K562 (cell line): ENCODE data around the gene ZNF687. TPM values are rescaled to one million over a fixed set of nuclear protein-coding genes. Genes with fewer than 3 reads are reported as not detected.

ENCODE experiments used
- ADNP ChIP-seq: fragments of 200-800 bp; sonication (Bioruptor generic); IDR thresholded peaks from 2 replicates; pipeline ENCODE4 v1.6.1; 2016; ENCODE audit warnings: missing genetic modification characterization, missing compliant biosample characterization
- ARHGAP35 ChIP-seq: fragments of 450-650 bp; IDR thresholded peaks from 2 replicates; pipeline ENCODE4 v1.6.1; 2018; ENCODE audit not compliant: partially characterized antibody
- E2F6 ChIP-seq, 2 experiments: IDR thresholded peaks; 2 replicates each; pipeline ENCODE4 v1.6.1; 2011; ENCODE audit warnings: borderline replicate concordance in 1 of 2, control low read depth in 1 of 2, low read depth in 1 of 2, low read length in 1 of 2, mild to moderate bottlenecking in 1 of 2, mixed read lengths in 1 of 2, moderate library complexity in 1 of 2; ENCODE audit not compliant: insufficient read depth in 1 of 2, insufficient read length in 1 of 2, poor library complexity in 1 of 2, severe bottlenecking in 1 of 2; ENCODE audit errors: extremely low read depth in 1 of 2
- EP400 ChIP-seq: fragments of 450-650 bp; IDR thresholded peaks from 2 replicates; pipeline ENCODE4 v1.6.1; 2017; ENCODE audit warnings: antibody characterized with exemption, mild to moderate bottlenecking, moderate library complexity
- ETV1 ChIP-seq: fragments of 450-650 bp; conservative IDR thresholded peaks from 2 replicates; pipeline ENCODE4 v1.6.1; 2016; ENCODE audit warnings: missing genetic modification characterization, control low read depth, low read depth, missing compliant biosample characterization
- HCFC1 ChIP-seq: IDR thresholded peaks from 2 replicates; pipeline ENCODE4 v1.6.1; 2012; ENCODE audit warnings: low read depth, low read length, improper control_type of control experiment
- HNRNPLL ChIP-seq: fragments of 200-400 bp; formaldehyde crosslinking; IDR thresholded peaks from 2 replicates; pipeline ENCODE4 v1.6.1; 2017; ENCODE audit warnings: low read length, low read depth, mild to moderate bottlenecking; ENCODE audit not compliant: poor library complexity, severe bottlenecking
- KDM4B ChIP-seq, 2 experiments: fragments of 450-650 bp in 1 of 2; sonication (generic) in 1 of 2; IDR thresholded peaks; 2 replicates each; pipeline ENCODE4 v1.6.1; 2016 to 2017; ENCODE audit warnings: borderline replicate concordance in 2 of 2, antibody characterized with exemption in 1 of 2, low read depth in 1 of 2, mild to moderate bottlenecking in 1 of 2
- MLX ChIP-seq, 2 experiments: fragments of 450-650 bp in 1 of 2; sonication (generic) in 1 of 2; formaldehyde crosslinking; conservative IDR thresholded peaks; 2 replicates each; pipeline versions ENCODE4 v1.4.0 to v1.8.1; 2020 to 2022; ENCODE audit warnings: mild to moderate bottlenecking in 1 of 2, missing genetic modification reagents in 1 of 2
- MTF1 ChIP-seq: fragments of 250-450 bp; sonication (Bioruptor Pico); IDR thresholded peaks from 2 replicates; pipeline ENCODE4 v1.9.0; 2021; ENCODE audit warnings: moderate library complexity, mild to moderate bottlenecking, inconsistent platforms, borderline replicate concordance
- SMAD1 ChIP-seq: fragments of 150-350 bp; IDR thresholded peaks from 2 replicates; pipeline ENCODE4 v1.6.1; 2014; ENCODE audit warnings: low read length, low read depth; ENCODE audit not compliant: partially characterized antibody
- SRSF7 ChIP-seq: fragments of 200-400 bp; formaldehyde crosslinking; optimal IDR thresholded peaks from 2 replicates; pipeline ENCODE3; 2017; ENCODE audit warnings: mild to moderate bottlenecking, low read depth, low read length
- TOE1 ChIP-seq, 2 experiments: fragments of 450-650 bp in 1 of 2; sonication (generic) in 1 of 2; formaldehyde crosslinking in 1 of 2; IDR thresholded peaks; 2 replicates each; pipeline versions ENCODE4 v1.7.1 to v1.8.0; 2016 to 2022; ENCODE audit warnings: borderline replicate concordance in 2 of 2, mild to moderate bottlenecking in 2 of 2, antibody characterized with exemption in 1 of 2, inconsistent platforms in 1 of 2, low read depth in 1 of 2, missing genetic modification reagents in 1 of 2, moderate library complexity in 1 of 2
- ZBTB43 ChIP-seq: sonication (generic); formaldehyde crosslinking; IDR thresholded peaks from 2 replicates; pipeline ENCODE4 v1.8.0; 2023; ENCODE audit warnings: mild to moderate bottlenecking, missing genetic modification reagents
- ZBTB9 ChIP-seq: fragments of 450-650 bp; formaldehyde crosslinking; IDR thresholded peaks from 2 replicates; pipeline ENCODE4 v1.4.0; 2020; ENCODE audit warnings: mild to moderate bottlenecking, moderate library complexity
- ZFP1 ChIP-seq: fragments of 450-650 bp; formaldehyde crosslinking; IDR thresholded peaks from 2 replicates; pipeline ENCODE4 v1.4.0; 2020; ENCODE audit warnings: mild to moderate bottlenecking, mixed read lengths
- ZNF263 ChIP-seq: sonication (generic); formaldehyde crosslinking; IDR thresholded peaks from 2 replicates; pipeline ENCODE4 v1.8.0; 2022; ENCODE audit warnings: mild to moderate bottlenecking, missing genetic modification reagents, borderline replicate concordance
- ZNF311 ChIP-seq: fragments of 250-450 bp; sonication (Bioruptor Pico); IDR thresholded peaks from 2 replicates; pipeline ENCODE4 v1.4.0; 2020; ENCODE audit warnings: mild to moderate bottlenecking, moderate library complexity
- polyA plus RNA-seq, 8 experiments: library from polyadenylated mRNA; depleted of rRNA in 4 of 8; stranded (reverse) in 5 of 8; unstranded in 3 of 8; fragments of >200 nt; fragmentation: Nextera tagmentation in 2 of 8; fragmentation: Illumina TruSeq in 1 of 8; extraction: Ambion mirVana in 2 of 8; extraction: Trizol in 1 of 8; gene quantifications; 2 replicates each; pipeline versions ENCODE4 v1.2.1 to v1.2.3, GENCODE V29; 2011 to 2014; ENCODE audit warnings: inconsistent platforms in 1 of 8, missing spikeins in 1 of 8
- total RNA-seq, 7 experiments: library from RNA; depleted of rRNA in 6 of 7; stranded (reverse); fragments of >200 nt in 6 of 7; fragmentation: Illumina TruSeq in 2 of 7; extraction: Trizol in 2 of 7; gene quantifications; 2 replicates each; pipeline versions ENCODE4 v1.2.1 to v1.2.3, GENCODE V29; 2011 to 2021; ENCODE audit warnings: low replicate concordance in 1 of 7
- TF ChIP-seq, protein P1 (sequence below): sonication (generic); formaldehyde crosslinking; IDR thresholded peaks from 2 replicates; pipeline ENCODE4 v1.8.0; 2022; ENCODE audit warnings: missing genetic modification reagents, mild to moderate bottlenecking, borderline replicate concordance

The ZNF687 gene
- total and polyA plus RNA-seq, 9 of the 15 experiments (the other 6 are each of a cell fraction or from before 2014, with no cell fraction given) = 0.13 to 26.4 (median 10.6) TPM

DNA sequence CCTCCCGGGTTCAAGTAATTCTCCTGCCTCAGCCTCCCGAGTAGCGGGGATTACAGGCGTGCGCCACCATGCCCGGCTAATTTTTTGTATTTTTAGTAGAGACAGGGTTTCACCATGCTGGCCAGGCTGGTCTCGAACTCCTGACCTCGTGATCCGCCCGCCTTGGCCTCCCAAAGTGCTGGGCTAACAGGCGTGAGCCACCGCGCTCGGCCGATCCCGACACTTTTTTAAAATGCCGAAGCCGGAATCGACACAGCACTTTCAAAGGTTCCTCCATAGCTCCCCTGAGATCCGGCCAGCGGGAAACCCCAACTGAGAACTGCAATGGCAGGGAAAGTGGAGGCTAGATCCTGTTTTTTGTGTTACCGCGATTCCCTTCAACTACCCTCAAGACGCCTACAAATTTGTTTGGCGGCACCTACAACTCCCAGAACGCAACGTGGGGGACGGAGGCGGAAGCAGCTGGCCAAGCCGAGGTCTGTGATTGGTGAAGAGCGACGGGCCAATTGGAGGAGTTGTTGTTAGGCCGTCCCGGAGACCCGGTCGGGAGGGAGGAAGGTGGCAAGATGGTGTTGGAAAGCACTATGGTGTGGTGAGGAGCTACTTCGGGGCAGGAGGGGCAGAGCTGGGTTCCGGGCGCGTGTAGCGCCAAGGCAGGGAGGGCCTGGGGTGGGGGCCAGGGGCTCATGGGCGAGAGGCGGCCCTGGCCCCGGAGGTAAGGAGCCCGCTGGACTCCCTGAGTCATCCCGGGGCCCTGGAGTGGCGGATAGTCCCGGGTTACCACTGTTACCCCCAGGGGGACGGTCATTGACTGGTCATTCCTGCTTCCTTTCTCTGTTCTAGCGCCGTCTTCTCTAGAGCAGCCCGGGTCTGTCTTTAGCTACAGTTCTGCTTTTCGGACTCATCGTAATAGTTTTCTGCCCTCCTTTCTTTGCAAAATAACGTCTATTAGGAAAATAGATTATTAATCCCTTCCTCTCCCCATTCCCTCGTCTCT is 27.6 kb upstream of the ZNF687 start, which contains the start of gene PSMD4 (continued):
- TF ChIP-seq TOE1 (IDR thresholded peaks at IDR 0.05; ENCODE audit: borderline replicate concordance) (peak; percentile 21; the same call in 1 of the 2 replicates), TOE1 (CRISPR knock-in tag; IDR thresholded peaks at IDR 0.05; ENCODE audit: borderline replicate concordance, low read depth) (no peak), ETV1 (tag) (peak; percentile 58; the same call in 1 of the 2 replicates), HCFC1 (peak; percentile 94), ARHGAP35 (no peak), ZBTB43 (CRISPR knock-in tag) (no peak), E2F6 (IDR thresholded peaks at IDR 0.05; ENCODE audit: borderline replicate concordance in 1 of 2, extremely low read depth in 1 of 2, insufficient read depth in 1 of 2, insufficient read length in 1 of 2, low read depth in 1 of 2, low read length in 1 of 2, poor library complexity in 1 of 2, severe bottlenecking in 1 of 2) (peak; percentile 73 to 86), ZFP1 (CRISPR knock-in tag) (no peak), MTF1 (CRISPR knock-in tag) (no peak), HNRNPLL (peak; percentile 73), ZBTB9 (CRISPR knock-in tag) (no peak), ADNP (tag) (0 out of 2 replicates have a peak, but pooled peaks have one; percentile 48), SMAD1 (no peak), MLX (CRISPR knock-in tag; conservative IDR thresholded peaks at IDR 0.05) (no peak), EP400 (peak; percentile 93), ZNF263 (CRISPR knock-in tag) (no peak), SRSF7 (no peak), ZNF311 (no peak), KDM4B (IDR thresholded peaks at IDR 0.05; ENCODE audit: borderline replicate concordance in 2 of 2, low read depth in 1 of 2) (no peak)
- TF ChIP-seq, protein P1, sequence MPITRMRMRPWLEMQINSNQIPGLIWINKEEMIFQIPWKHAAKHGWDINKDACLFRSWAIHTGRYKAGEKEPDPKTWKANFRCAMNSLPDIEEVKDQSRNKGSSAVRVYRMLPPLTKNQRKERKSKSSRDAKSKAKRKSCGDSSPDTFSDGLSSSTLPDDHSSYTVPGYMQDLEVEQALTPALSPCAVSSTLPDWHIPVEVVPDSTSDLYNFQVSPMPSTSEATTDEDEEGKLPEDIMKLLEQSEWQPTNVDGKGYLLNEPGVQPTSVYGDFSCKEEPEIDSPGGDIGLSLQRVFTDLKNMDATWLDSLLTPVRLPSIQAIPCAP (CRISPR knock-in tag) = no peak
